Measurements from ENCODE around the gene TULP1.

GRCh38 chr6:35521235-35521634 lies 8.5 kb upstream of the TULP1 start:
- no peak for TF ChIP-seq SUZ12 (IDR thresholded peaks at IDR 0.05; ENCODE audit: extremely low read depth, insufficient read depth, insufficient read length)
- TF ChIP-seq YY1 (IDR thresholded peaks at IDR 0.05; ENCODE audit: insufficient read depth, insufficient read length) = no peak
